B cell (primary cell): ENCODE results near the gene PTH2. TPM values are rescaled to one million over a fixed set of nuclear protein-coding genes. Genes with fewer than 3 reads are reported as not detected.

Experiments
- ATAC-seq: fragments of 200-7000 bp; cut with Tn5 transposase; one replicate; pipeline ENCODE4 v1.10.0; 2021; ENCODE audit warnings: low read depth, mild to moderate bottlenecking, moderate number of reproducible peaks, moderate library complexity
- CTCF ChIA-PET: fragments of 350-600 bp; sonication (Branson Sonifier 250); formaldehyde crosslinking; loops from one replicate; lab custom pipeline; 2021; ENCODE audit warnings: antibody characterized with exemption, inconsistent platforms; lab: Charles Lee
- POLR2A ChIA-PET: fragments of 350-600 bp; sonication (Branson Sonifier 250); formaldehyde crosslinking; loops from one replicate; lab custom pipeline; 2021; ENCODE audit warnings: antibody characterized with exemption; lab: Charles Lee
- DNase-seq: peaks from one replicate; pipeline ENCODE4 v3.0.0; 2013
- H2AFZ ChIP-seq: 2 replicates; pipeline ENCODE4 v1.6.1; 2012; ENCODE audit warnings: mild to moderate bottlenecking, low read depth, low read length; ENCODE audit not compliant: insufficient read depth, poor library complexity, severe bottlenecking
- H3K27ac ChIP-seq, 2 donors: 1 replicate in 1 of 2; 2 replicates in 1 of 2; pipeline ENCODE4 v1.5.1; 2012 to 2013; ENCODE audit warnings: low read length in 2 of 2, mild to moderate bottlenecking in 2 of 2, moderate library complexity in 1 of 2
- H3K27me3 ChIP-seq, 4 experiments: fragments of 200-600 bp in 1 of 4; sonication (generic) in 1 of 4; replicated peaks in 1 of 4; 1 replicate in 2 of 4; 2 replicates in 2 of 4; pipeline versions ENCODE4 v1.6.1 to v1.7.0; 2013 to 2016; ENCODE audit warnings: low read length in 3 of 4, mild to moderate bottlenecking in 2 of 4, mixed read lengths in 1 of 4, moderate library complexity in 1 of 4; ENCODE audit not compliant: insufficient read depth in 4 of 4, control insufficient read depth in 3 of 4; ENCODE audit errors: control extremely low read depth in 1 of 4
- H3K36me3 ChIP-seq, 2 experiments: replicated peaks in 1 of 2; 1 replicate in 1 of 2; 2 replicates in 1 of 2; pipeline versions ENCODE4 v1.6.1 to v1.7.1; 2013; ENCODE audit warnings: low read length in 1 of 2; ENCODE audit not compliant: insufficient read depth in 2 of 2, control insufficient read depth in 1 of 2; ENCODE audit errors: control extremely low read depth in 1 of 2, extremely low read depth in 1 of 2
- H3K4me1 ChIP-seq, 2 donors: fragments of 200-600 bp in 1 of 2; sonication (generic) in 1 of 2; 1 replicate in 1 of 2; 2 replicates in 1 of 2; pipeline versions ENCODE4 v1.5.1 to v1.6.1; 2013 to 2017; ENCODE audit warnings: low read length in 2 of 2; ENCODE audit not compliant: control insufficient read depth in 2 of 2, insufficient read depth in 2 of 2
- H3K4me2 ChIP-seq: replicated peaks from 2 replicates; pipeline ENCODE3; 2012; ENCODE audit warnings: mild to moderate bottlenecking, low read depth, low read length; ENCODE audit not compliant: poor library complexity, severe bottlenecking
- H3K4me3 ChIP-seq, 5 experiments: fragments of 200-600 bp in 1 of 5; sonication (generic) in 1 of 5; 1 replicate in 3 of 5; 2 replicates in 2 of 5; pipeline versions ENCODE4 v1.5.1 to v1.7.0; 2011 to 2016; ENCODE audit warnings: low read length in 4 of 5, mild to moderate bottlenecking in 4 of 5, low read depth in 2 of 5, control low read depth in 1 of 5, moderate library complexity in 1 of 5; ENCODE audit not compliant: insufficient read depth in 1 of 5; ENCODE audit errors: control extremely low read depth in 1 of 5, extremely low read depth in 1 of 5
- H3K79me2 ChIP-seq: fragments of 200-600 bp; sonication (generic); one replicate; pipeline ENCODE4 v1.6.0; 2016; ENCODE audit warnings: low read length; ENCODE audit not compliant: control insufficient read depth, insufficient read depth
- H3K9ac ChIP-seq: fragments of 200-600 bp; sonication (generic); 2 replicates; pipeline ENCODE4 v1.6.1; 2017; ENCODE audit warnings: mild to moderate bottlenecking, low read length, moderate library complexity
- H3K9me3 ChIP-seq, 3 donors: one replicate each; pipeline versions ENCODE4 v1.6.1 to v1.7.1; 2013; ENCODE audit warnings: low read length in 2 of 3; ENCODE audit not compliant: control insufficient read depth in 2 of 3, insufficient read depth in 1 of 3; ENCODE audit errors: control extremely low read depth in 1 of 3
- H4K20me1 ChIP-seq: 2 replicates; pipeline ENCODE4 v1.6.0; 2012; ENCODE audit warnings: mild to moderate bottlenecking, low read length; ENCODE audit not compliant: insufficient read depth, control insufficient read depth, poor library complexity, severe bottlenecking
- H3K27ac Mint-ChIP-seq: one replicate; pipeline ENCODE4 v1.8.0; 2021; ENCODE audit warnings: mixed read lengths
- H3K27me3 Mint-ChIP-seq: one replicate; pipeline ENCODE4 v1.8.0; 2021; ENCODE audit warnings: mixed read lengths
- H3K4me1 Mint-ChIP-seq: one replicate; pipeline ENCODE4 v1.8.0; 2021; ENCODE audit warnings: mixed read lengths
- H3K4me3 Mint-ChIP-seq: one replicate; pipeline ENCODE4 v1.8.0; 2021; ENCODE audit warnings: mixed read lengths
- H3K9me3 Mint-ChIP-seq: one replicate; pipeline ENCODE4 v1.8.0; 2022; ENCODE audit warnings: mixed read lengths; ENCODE audit not compliant: insufficient read depth
- CTCF ChIP-seq: fragments of 200-600 bp; IDR thresholded peaks from one replicate; pipeline ENCODE4 v1.8.0; 2022; ENCODE audit warnings: antibody characterized with exemption, mild to moderate bottlenecking
- EZH2 ChIP-seq: IDR thresholded peaks from 2 replicates; pipeline ENCODE4 v1.6.1; 2012; ENCODE audit warnings: borderline replicate concordance, low read depth, mild to moderate bottlenecking, moderate library complexity, low read length; ENCODE audit not compliant: insufficient read depth, poor library complexity, severe bottlenecking
- WGBS: methylation state at CpG from one replicate; pipeline ENCODE4 v1.1.5; 2013; ENCODE audit warnings: missing lambda C conversion rate; ENCODE audit not compliant: insufficient coverage; 5-methylcytosine and 5-hydroxymethylcytosine counted together
- intact Hi-C: fragments of 100-400 bp; cut with micrococcal nuclease; formaldehyde crosslinking; loops from one replicate; pipeline ENCODE4 v1.10.0; 2022
- polyA plus RNA-seq: library from polyadenylated mRNA; depleted of rRNA; stranded (reverse); fragments of >200 nt; gene quantifications from 2 replicates; pipeline ENCODE4 v1.2.3, GENCODE V29; 2012
- total RNA-seq, 2 donors: library from RNA; stranded (reverse); fragments of 120-200 nt in 1 of 2; gene quantifications; 1 replicate in 1 of 2; 2 replicates in 1 of 2; pipeline versions ENCODE4 v1.2.3 to v1.2.4, GENCODE V29; 2013 to 2022

Gene PTH2
- total and polyA plus RNA-seq, 2 donors (not counting 1 experiment from before 2014, with no cell fraction given) = not detected

- TF ChIP-seq EZH2 (no peak), CTCF (no peak)
- Histone ChIP-seq H2AFZ (peak overlapping the region; percentile 74), H3K4me1 (peaks cover 34 to 46% of the 10 kb centered on the region in 2 donors), H3K4me3 (peak overlapping the region in 1 of 5 experiments; percentile 45), H3K36me3 (no peaks in the 10 kb centered on the region), H3K27ac (peak overlapping the region; percentile 50 to 55), H3K79me2 (no peaks in the 10 kb centered on the region), H3K9me3 (peaks cover 0 to 3% (median 0%) of the 10 kb centered on the region in 3 donors), H3K9ac (peak overlapping the region; percentile 12), H4K20me1 (no peaks in the 10 kb centered on the region), H3K4me2 (peak overlapping the region; percentile 71), H3K27me3 (no peaks in the 10 kb centered on the region)
- Mint-ChIP-seq H3K4me3 (peak overlapping the region; percentile 52), H3K27ac (peak overlapping the region; percentile 60), H3K4me1 (peaks cover 46% of the 10 kb centered on the region), H3K9me3 (no peaks in the 10 kb centered on the region), H3K27me3 (no peaks in the 10 kb centered on the region)
- ATAC-seq (peak; percentile 85), DNase-seq (peak; percentile 71)
- ChIA-PET POLR2A (interaction anchor here (0.7 to 1.2 kb wide), 3 partner anchors 12 to 69 kb away, joined by 3 to 5 read pairs (median 3); no protein-coding TSS in a partner anchor), CTCF (interaction anchor here (0.6 to 4.4 kb wide), 11 partner anchors 8 to 184 kb away, joined by 3 to 25 read pairs (median 3); no protein-coding TSS in a partner anchor)
- intact Hi-C loops = loop anchor here (2.0 kb wide), 1 partner anchor 15 kb away; the partner anchor contains the start of gene GFY
- WGBS = 60% methylated on average over 3 of the region's 5 CpGs
These were observed 13.7 kb downstream of the PTH2 start for GRCh38 chr19:49409441-49410029.
